Measurements from ENCODE around the gene PDE1C.

DNA sequence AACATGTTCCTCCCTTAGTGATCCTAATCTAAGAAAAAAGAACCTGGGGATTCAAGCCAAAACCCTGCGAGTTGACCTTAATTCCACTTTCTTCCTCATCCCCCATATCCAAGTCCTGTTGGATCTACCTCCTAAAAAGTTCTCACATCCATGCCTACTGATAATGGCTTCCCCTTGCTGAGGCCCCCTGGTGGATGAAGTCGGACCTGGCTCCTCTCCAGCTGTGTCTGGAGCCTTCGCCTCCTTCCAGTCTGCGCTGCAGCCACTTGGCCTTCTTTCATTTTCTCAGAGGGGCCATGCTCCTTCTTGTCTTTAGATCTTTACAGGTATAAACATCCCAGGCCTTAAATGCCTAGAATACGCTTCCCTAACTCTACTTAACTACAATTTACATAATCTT, 8.1 kb downstream of the PDE1C start:
- TF ChIP-seq CTCF (IDR thresholded peaks at IDR 0.05) (peak in 5 of 6 experiments; percentile 22 to 58 (median 38)), POLR2A (IDR thresholded peaks at IDR 0.05) (no peak)
